ENCODE results near the gene MAD2L1. TPM values are rescaled to one million over a fixed set of nuclear protein-coding genes. Genes with fewer than 3 reads are reported as not detected.

The MAD2L1 gene
- total and polyA plus RNA-seq, 2 experiments from 2014 or later, result 80.2 to 139 TPM

DNA sequence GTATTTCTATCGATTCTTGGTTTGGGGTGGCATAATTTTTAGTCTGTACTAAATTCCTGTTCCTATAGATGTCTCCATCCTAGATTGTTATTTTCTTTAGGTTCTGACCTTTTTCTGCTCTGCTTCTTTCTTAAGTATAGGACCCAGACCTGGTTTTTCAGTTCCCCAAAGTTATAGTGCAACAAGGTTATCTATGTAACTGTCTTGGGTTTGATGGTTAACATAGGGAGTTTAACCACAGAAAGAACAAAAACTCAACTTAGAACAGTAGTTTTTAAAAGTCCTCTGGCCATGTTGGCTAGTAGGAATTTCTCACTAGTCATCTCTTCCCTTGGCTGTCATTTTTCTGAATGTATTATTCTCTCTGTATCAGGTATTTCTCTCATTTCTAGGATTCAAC is 38.8 kb upstream of the MAD2L1 start:
- Histone ChIP-seq H3K36me3 (ENCODE audit: insufficient read depth) (no peaks in the 10 kb centered on the region), H3K4me2 (no peak overlapping the region), H3K27ac (ENCODE audit: low read depth) (no peak overlapping the region), H4K20me1 (replicated peaks; ENCODE audit: insufficient read depth) (no peaks in the 10 kb centered on the region), H2AFZ (no peak overlapping the region), H3K79me2 (replicated peaks; ENCODE audit: insufficient read depth) (no peaks in the 10 kb centered on the region), H3K27me3 (ENCODE audit: insufficient read depth) (no peaks in the 10 kb centered on the region), H3K4me1 (ENCODE audit: insufficient read depth) (no peaks in the 10 kb centered on the region), H3K9me2 (ENCODE audit: insufficient read depth) (no peaks in the 10 kb centered on the region), H3K4me3 (no peak overlapping the region), H3F3A (replicated peaks; ENCODE audit: low read depth) (no peaks in the 10 kb centered on the region)
- Mint-ChIP-seq H3K27me3 (ENCODE audit: insufficient read depth, low read depth, poor library complexity) (peaks cover 1% of the 10 kb centered on the region), H3K9me3 (no peaks in the 10 kb centered on the region), H3K27ac (no peak overlapping the region), H3K36me3 (ENCODE audit: low read depth) (no peaks in the 10 kb centered on the region), H3K4me1 (no peaks in the 10 kb centered on the region), H3K4me3 (no peak overlapping the region)
- TF ChIP-seq CREB1 (CRISPR knock-in tag; IDR thresholded peaks at IDR 0.05; ENCODE audit: low read depth), result no peak
- TF ChIP-seq ZNF114 (CRISPR knock-in tag; IDR thresholded peaks at IDR 0.05), result no peak
- TF ChIP-seq POLR2AphosphoS5 (IDR thresholded peaks at IDR 0.05; ENCODE audit: low read depth), result no peak
- TF ChIP-seq JUNB (IDR thresholded peaks at IDR 0.05; ENCODE audit: unreplicated experiment), result no peak
- TF ChIP-seq, protein P1, sequence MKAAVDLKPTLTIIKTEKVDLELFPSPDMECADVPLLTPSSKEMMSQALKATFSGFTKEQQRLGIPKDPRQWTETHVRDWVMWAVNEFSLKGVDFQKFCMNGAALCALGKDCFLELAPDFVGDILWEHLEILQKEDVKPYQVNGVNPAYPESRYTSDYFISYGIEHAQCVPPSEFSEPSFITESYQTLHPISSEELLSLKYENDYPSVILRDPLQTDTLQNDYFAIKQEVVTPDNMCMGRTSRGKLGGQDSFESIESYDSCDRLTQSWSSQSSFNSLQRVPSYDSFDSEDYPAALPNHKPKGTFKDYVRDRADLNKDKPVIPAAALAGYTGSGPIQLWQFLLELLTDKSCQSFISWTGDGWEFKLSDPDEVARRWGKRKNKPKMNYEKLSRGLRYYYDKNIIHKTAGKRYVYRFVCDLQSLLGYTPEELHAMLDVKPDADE (IDR thresholded peaks at IDR 0.05), result no peak
- no peak for TF ChIP-seq EZH2phosphoT487 (IDR thresholded peaks at IDR 0.05; ENCODE audit: unreplicated experiment)
- DNase-seq (ENCODE audit: low spot score) (no peak), ATAC-seq (no peak)

DNA sequence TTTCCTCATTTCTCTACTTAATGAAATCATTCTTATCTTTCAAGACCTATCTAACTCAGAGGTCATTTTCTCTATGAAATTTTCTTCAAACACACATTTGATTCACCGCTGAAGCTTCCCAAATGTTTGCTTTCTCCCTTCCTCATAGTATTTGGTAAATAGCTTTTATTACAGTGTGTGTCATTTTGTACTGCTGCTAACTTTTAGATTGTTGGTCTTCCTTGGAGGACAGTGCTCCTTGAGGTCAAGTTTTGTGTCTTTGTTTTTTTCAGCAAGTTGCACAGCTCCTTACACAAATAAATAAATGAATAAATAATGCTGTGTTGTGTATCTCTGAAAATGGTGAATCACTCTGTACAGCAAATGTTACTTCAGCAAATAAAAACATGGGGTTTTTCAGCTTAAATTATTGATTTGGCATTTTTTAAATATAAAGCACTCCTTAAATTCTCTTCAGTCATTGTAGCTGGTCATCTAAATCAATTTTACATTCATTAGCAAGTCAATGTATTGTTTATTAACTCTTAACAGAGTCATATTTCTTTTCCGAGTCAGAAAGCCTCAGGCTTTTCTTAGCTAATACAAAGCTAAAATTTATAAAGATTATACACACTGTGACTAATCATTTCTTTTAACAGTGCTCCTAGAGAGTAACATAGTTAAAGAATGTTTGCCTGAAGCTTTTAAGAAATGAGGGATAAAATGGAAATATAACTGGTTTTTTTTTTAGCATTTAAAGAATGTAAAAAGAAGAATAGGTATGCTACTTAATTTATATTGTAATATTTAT is 30.1 kb upstream of the MAD2L1 start:
- no peak for ATAC-seq
- no peaks in the 10 kb centered on the region for H3K27me3 Mint-ChIP-seq (ENCODE audit: insufficient read depth, low read depth, poor library complexity)
- no peak overlapping the region for H3K4me2 ChIP-seq
- TF ChIP-seq, protein P1 (IDR thresholded peaks at IDR 0.05), result no peak
- TF ChIP-seq ZNF331 (CRISPR knock-in tag; IDR thresholded peaks at IDR 0.05; ENCODE audit: low read depth) (no peak), CREB1 (CRISPR knock-in tag; IDR thresholded peaks at IDR 0.05; ENCODE audit: low read depth) (no peak), NANOG (IDR thresholded peaks at IDR 0.05; ENCODE audit: borderline replicate concordance) (no peak), STAT1 (IDR thresholded peaks at IDR 0.05; ENCODE audit: unreplicated experiment) (no peak), POLR2AphosphoS5 (IDR thresholded peaks at IDR 0.05; ENCODE audit: low read depth) (no peak), JUNB (IDR thresholded peaks at IDR 0.05; ENCODE audit: unreplicated experiment) (no peak), EZH2phosphoT487 (IDR thresholded peaks at IDR 0.05; ENCODE audit: unreplicated experiment) (no peak)
- TF ChIP-seq, protein P2, sequence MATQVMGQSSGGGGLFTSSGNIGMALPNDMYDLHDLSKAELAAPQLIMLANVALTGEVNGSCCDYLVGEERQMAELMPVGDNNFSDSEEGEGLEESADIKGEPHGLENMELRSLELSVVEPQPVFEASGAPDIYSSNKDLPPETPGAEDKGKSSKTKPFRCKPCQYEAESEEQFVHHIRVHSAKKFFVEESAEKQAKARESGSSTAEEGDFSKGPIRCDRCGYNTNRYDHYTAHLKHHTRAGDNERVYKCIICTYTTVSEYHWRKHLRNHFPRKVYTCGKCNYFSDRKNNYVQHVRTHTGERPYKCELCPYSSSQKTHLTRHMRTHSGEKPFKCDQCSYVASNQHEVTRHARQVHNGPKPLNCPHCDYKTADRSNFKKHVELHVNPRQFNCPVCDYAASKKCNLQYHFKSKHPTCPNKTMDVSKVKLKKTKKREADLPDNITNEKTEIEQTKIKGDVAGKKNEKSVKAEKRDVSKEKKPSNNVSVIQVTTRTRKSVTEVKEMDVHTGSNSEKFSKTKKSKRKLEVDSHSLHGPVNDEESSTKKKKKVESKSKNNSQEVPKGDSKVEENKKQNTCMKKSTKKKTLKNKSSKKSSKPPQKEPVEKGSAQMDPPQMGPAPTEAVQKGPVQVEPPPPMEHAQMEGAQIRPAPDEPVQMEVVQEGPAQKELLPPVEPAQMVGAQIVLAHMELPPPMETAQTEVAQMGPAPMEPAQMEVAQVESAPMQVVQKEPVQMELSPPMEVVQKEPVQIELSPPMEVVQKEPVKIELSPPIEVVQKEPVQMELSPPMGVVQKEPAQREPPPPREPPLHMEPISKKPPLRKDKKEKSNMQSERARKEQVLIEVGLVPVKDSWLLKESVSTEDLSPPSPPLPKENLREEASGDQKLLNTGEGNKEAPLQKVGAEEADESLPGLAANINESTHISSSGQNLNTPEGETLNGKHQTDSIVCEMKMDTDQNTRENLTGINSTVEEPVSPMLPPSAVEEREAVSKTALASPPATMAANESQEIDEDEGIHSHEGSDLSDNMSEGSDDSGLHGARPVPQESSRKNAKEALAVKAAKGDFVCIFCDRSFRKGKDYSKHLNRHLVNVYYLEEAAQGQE (IDR thresholded peaks at IDR 0.05; ENCODE audit: unreplicated experiment), result no peak

More for the DNA sequence above, 30.1 kb upstream of the MAD2L1 start:
- Histone ChIP-seq H2AFZ (0 out of 2 replicates have a peak overlapping the region, but pooled peaks have one; percentile 34), H3K36me3 (ENCODE audit: insufficient read depth) (no peaks in the 10 kb centered on the region), H3K9me2 (ENCODE audit: insufficient read depth) (no peaks in the 10 kb centered on the region), H3F3A (replicated peaks; ENCODE audit: low read depth) (no peaks in the 10 kb centered on the region), H3K27ac (ENCODE audit: low read depth) (no peak overlapping the region), H4K20me1 (replicated peaks; ENCODE audit: insufficient read depth) (no peaks in the 10 kb centered on the region), H3K79me2 (replicated peaks; ENCODE audit: insufficient read depth) (no peaks in the 10 kb centered on the region), H3K4me3 (no peak overlapping the region), H3K27me3 (ENCODE audit: insufficient read depth) (no peaks in the 10 kb centered on the region), H3K4me1 (ENCODE audit: insufficient read depth) (0 out of 2 replicates have a peak, but pooled peaks cover 2% of the 10 kb centered on the region)
- Mint-ChIP-seq H3K4me1 (peaks cover 7% of the 10 kb centered on the region; the same call in 2 of the 3 replicates), H3K9me3 (no peaks in the 10 kb centered on the region), H3K36me3 (ENCODE audit: low read depth) (no peaks in the 10 kb centered on the region), H3K27ac (0 out of 2 replicates have a peak overlapping the region, but pooled peaks have one; percentile 1), H3K4me3 (no peak overlapping the region)
- no peak for DNase-seq (ENCODE audit: low spot score)

Data from GM23338 (cell line).